ENCODE measurements around the gene ZSCAN12.

DNA sequence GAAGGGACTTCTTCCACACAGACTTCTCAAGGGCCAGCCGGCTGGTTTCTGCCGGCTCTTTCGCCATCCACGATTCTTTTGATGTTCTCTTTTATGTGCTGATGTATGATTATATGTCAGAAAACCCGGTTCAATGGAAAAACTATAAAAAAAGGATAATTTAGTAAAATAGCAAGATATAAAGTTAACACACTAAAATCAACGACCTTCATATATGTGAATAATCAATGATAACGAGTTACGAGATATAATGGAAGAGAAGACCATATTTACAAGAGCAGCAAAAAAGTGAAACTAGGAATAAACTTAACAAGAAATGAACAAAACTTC lies 540 bp upstream of the ZSCAN12 start:
- TF ChIP-seq, protein P1, sequence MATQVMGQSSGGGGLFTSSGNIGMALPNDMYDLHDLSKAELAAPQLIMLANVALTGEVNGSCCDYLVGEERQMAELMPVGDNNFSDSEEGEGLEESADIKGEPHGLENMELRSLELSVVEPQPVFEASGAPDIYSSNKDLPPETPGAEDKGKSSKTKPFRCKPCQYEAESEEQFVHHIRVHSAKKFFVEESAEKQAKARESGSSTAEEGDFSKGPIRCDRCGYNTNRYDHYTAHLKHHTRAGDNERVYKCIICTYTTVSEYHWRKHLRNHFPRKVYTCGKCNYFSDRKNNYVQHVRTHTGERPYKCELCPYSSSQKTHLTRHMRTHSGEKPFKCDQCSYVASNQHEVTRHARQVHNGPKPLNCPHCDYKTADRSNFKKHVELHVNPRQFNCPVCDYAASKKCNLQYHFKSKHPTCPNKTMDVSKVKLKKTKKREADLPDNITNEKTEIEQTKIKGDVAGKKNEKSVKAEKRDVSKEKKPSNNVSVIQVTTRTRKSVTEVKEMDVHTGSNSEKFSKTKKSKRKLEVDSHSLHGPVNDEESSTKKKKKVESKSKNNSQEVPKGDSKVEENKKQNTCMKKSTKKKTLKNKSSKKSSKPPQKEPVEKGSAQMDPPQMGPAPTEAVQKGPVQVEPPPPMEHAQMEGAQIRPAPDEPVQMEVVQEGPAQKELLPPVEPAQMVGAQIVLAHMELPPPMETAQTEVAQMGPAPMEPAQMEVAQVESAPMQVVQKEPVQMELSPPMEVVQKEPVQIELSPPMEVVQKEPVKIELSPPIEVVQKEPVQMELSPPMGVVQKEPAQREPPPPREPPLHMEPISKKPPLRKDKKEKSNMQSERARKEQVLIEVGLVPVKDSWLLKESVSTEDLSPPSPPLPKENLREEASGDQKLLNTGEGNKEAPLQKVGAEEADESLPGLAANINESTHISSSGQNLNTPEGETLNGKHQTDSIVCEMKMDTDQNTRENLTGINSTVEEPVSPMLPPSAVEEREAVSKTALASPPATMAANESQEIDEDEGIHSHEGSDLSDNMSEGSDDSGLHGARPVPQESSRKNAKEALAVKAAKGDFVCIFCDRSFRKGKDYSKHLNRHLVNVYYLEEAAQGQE (IDR thresholded peaks at IDR 0.05; ENCODE audit: insufficient read depth in 1 of 2, low read depth in 2 of 2, low read length in 2 of 2): no peak
- TF ChIP-seq TAF1 (IDR thresholded peaks at IDR 0.05; ENCODE audit: borderline replicate concordance, insufficient read depth, low read length): no peak
- no peak for TF ChIP-seq POLR2AphosphoS5 (IDR thresholded peaks at IDR 0.05; ENCODE audit: low read depth, low read length)

Measured in PFSK-1 (cell line).